Body of pancreas (tissue), 4 donors: ENCODE data around the gene CCM2. TPM values are rescaled to one million over a fixed set of nuclear protein-coding genes. Genes with fewer than 3 reads are reported as not detected.
"Not testable (repeated sequence)": the region's sequence is repeated elsewhere in the genome, so short reads cannot be mapped to it uniquely, and the experiment has no call there.

Experiments
- ATAC-seq: fragments of 150-250 bp; one replicate; pipeline ENCODE4 v1.9.1; 2016
- DNase-seq, 4 donors: peaks; one replicate each; pipeline ENCODE4 v3.0.0-alpha.2; 2019
- H3K27ac ChIP-seq, 4 donors: fragments of 200-600 bp; sonication (generic); 1 replicate in 3 of 4; 2 replicates in 1 of 4; pipeline versions ENCODE4 v1.5.1 to v1.6.1; 2016 to 2019; ENCODE audit warnings: mild to moderate bottlenecking in 1 of 4, mixed read lengths in 1 of 4, moderate library complexity in 1 of 4
- H3K27me3 ChIP-seq, 2 donors: fragments of 200-600 bp; sonication (generic); one replicate each; pipeline ENCODE4 v1.6.0; 2016; ENCODE audit warnings: mild to moderate bottlenecking in 1 of 2
- H3K36me3 ChIP-seq, 2 donors: fragments of 200-600 bp; sonication (generic); replicated peaks in 1 of 2; 2 replicates each; pipeline ENCODE4 v1.5.1; 2016; ENCODE audit warnings: low read depth in 2 of 2; ENCODE audit not compliant: insufficient read depth in 1 of 2
- H3K4me1 ChIP-seq: fragments of 200-600 bp; sonication (generic); one replicate; pipeline ENCODE4 v1.6.0; 2016
- H3K4me3 ChIP-seq, 2 donors: fragments of 200-600 bp; sonication (generic); 1 replicate in 1 of 2; 2 replicates in 1 of 2; pipeline ENCODE4 v1.5.1; 2016 to 2019
- H3K9me3 ChIP-seq, 3 donors: fragments of 200-600 bp; sonication (generic); 1 replicate in 2 of 3; 2 replicates in 1 of 3; pipeline ENCODE4 v1.5.1; 2016
- POLR2A ChIP-seq, 3 donors: fragments of 450-650 bp; IDR thresholded peaks; one replicate each; pipeline ENCODE4 v1.6.1; 2016; ENCODE audit warnings: antibody characterized with exemption in 3 of 3, mild to moderate bottlenecking in 2 of 3
- WGBS, 2 donors: methylation state at CpG; one replicate each; pipeline ENCODE4 v1.1.5; 2017; 5-methylcytosine and 5-hydroxymethylcytosine counted together
- intact Hi-C: fragments of 100-400 bp; cut with DNase I; formaldehyde crosslinking; loops from one replicate; pipeline ENCODE4 v1.15.1; 2023
- total RNA-seq, 2 donors: library from RNA; depleted of rRNA; stranded (reverse); fragments of >200 nt; gene quantifications; one replicate each; pipeline ENCODE4 v1.1.0, GENCODE V29; 2016
- TF ChIP-seq, protein P1 (sequence below), 7 experiments: fragments of 450-650 bp in 4 of 7; fragments of 200-600 bp in 3 of 7; sonication (generic) in 3 of 7; IDR thresholded peaks; one replicate each; pipeline ENCODE4 v1.5.1; 2016 to 2019; ENCODE audit warnings: antibody characterized with exemption in 7 of 7

The CCM2 gene
- total RNA-seq, 2 donors from 2014 or later: 19.4 to 22.3 TPM

DNA sequence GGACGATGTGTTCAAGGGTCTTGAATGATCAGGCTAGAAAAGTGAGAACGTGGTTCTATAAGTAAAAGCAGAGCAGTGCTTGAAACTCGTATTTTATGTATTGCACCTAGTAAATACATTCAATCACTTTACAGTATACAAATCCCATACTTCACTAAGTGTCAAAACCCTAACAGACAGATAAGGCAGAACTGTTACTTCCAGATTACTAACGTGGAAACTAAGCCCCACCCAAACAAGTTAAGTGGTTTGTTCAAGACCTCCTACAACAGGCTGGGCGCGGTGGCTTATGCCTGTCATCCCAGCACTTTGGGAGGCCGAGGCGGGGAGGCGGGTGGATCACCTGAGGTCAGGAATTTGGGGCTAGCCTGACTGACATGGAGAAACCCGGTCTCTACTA is 12.0 kb upstream of the CCM2 start:
- no peak for DNase-seq
- Histone ChIP-seq H3K36me3 (peaks cover 0 to 6% of the 10 kb centered on the region in 2 donors), H3K4me3 (no peak overlapping the region), H3K27me3 (no peaks in the 10 kb centered on the region), H3K27ac (no peak overlapping the region), H3K4me1 (peaks cover 50% of the 10 kb centered on the region), H3K9me3 (no peaks in the 10 kb centered on the region)
- 87 to 88% methylated on average over 10 of the region's 10 CpGs for WGBS, 2 donors
- TF ChIP-seq POLR2A (IDR thresholded peaks at IDR 0.05): no peak
- TF ChIP-seq, protein P1, sequence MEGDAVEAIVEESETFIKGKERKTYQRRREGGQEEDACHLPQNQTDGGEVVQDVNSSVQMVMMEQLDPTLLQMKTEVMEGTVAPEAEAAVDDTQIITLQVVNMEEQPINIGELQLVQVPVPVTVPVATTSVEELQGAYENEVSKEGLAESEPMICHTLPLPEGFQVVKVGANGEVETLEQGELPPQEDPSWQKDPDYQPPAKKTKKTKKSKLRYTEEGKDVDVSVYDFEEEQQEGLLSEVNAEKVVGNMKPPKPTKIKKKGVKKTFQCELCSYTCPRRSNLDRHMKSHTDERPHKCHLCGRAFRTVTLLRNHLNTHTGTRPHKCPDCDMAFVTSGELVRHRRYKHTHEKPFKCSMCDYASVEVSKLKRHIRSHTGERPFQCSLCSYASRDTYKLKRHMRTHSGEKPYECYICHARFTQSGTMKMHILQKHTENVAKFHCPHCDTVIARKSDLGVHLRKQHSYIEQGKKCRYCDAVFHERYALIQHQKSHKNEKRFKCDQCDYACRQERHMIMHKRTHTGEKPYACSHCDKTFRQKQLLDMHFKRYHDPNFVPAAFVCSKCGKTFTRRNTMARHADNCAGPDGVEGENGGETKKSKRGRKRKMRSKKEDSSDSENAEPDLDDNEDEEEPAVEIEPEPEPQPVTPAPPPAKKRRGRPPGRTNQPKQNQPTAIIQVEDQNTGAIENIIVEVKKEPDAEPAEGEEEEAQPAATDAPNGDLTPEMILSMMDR (IDR thresholded peaks at IDR 0.05): no peak
- intact Hi-C loops: no loop called here
- no peak for ATAC-seq

DNA sequence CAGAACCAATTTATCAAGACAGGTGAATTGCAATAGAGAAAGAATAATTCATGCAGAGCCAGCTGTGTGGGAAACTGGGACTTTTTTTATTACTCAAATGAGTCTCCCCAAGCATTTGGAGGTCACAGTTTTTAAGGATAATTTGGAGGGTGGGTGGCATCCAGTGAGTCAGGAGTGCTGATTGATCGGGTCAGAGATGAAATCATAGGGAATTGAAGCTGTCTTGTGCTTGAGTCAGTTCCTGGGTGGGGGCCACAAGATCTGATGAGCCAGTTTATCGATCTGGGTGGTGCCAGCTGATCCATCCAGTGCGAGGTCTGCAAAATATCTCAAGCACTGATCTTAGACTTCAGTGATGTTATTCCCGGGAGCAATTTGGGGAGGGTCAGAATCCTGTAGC is 11.3 kb upstream of the CCM2 start:
- intact Hi-C loops: no loop called here
- DNase-seq (no peak), ATAC-seq (no peak)
- TF ChIP-seq POLR2A (IDR thresholded peaks at IDR 0.05): no peak
- TF ChIP-seq, protein P1 (IDR thresholded peaks at IDR 0.05): no peak
- peaks cover 0 to 1% of the 10 kb centered on the region in 2 donors for H3K36me3 ChIP-seq
- no peak overlapping the region for H3K27ac ChIP-seq
- H3K4me3 ChIP-seq: no peak overlapping the region
- peaks cover 48% of the 10 kb centered on the region for H3K4me1 ChIP-seq
- no peaks in the 10 kb centered on the region for H3K9me3 ChIP-seq
- H3K27me3 ChIP-seq: no peaks in the 10 kb centered on the region
- WGBS, 2 donors: 91 to 95% methylated on average over 4 of the region's 4 CpGs

DNA sequence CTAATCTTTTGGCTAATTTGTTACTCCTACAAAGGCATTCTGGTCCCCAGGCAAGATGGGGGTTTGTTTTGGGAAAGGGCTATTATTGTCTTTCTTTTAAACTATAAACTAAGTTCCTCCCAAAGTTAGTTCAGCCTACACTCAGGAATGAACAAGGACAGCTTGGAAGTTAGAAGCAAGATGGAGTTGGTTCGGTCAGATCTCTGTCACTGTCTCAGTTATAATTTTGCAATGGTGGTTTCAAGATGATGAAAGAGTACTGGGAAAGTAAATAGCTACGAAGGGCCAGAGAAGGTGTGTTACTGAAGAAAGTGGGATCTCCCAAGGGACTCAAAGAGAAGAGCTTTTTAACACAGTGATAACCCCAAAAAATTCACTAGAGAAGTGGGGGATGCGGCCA is 10.9 kb upstream of the CCM2 start:
- H3K27ac ChIP-seq: no peak overlapping the region
- no peaks in the 10 kb centered on the region for H3K9me3 ChIP-seq
- ATAC-seq: no peak
- no peaks in the 10 kb centered on the region for H3K36me3 ChIP-seq
- TF ChIP-seq, protein P1 (IDR thresholded peaks at IDR 0.05): no peak
- no peak for TF ChIP-seq POLR2A (IDR thresholded peaks at IDR 0.05)
- no peak for DNase-seq
- H3K27me3 ChIP-seq: no peaks in the 10 kb centered on the region
- WGBS, 2 donors: 93 to 95% methylated on average over 3 of the region's 3 CpGs
- H3K4me3 ChIP-seq: no peak overlapping the region
- peaks cover 44% of the 10 kb centered on the region for H3K4me1 ChIP-seq
- intact Hi-C loops: no loop called here

DNA sequence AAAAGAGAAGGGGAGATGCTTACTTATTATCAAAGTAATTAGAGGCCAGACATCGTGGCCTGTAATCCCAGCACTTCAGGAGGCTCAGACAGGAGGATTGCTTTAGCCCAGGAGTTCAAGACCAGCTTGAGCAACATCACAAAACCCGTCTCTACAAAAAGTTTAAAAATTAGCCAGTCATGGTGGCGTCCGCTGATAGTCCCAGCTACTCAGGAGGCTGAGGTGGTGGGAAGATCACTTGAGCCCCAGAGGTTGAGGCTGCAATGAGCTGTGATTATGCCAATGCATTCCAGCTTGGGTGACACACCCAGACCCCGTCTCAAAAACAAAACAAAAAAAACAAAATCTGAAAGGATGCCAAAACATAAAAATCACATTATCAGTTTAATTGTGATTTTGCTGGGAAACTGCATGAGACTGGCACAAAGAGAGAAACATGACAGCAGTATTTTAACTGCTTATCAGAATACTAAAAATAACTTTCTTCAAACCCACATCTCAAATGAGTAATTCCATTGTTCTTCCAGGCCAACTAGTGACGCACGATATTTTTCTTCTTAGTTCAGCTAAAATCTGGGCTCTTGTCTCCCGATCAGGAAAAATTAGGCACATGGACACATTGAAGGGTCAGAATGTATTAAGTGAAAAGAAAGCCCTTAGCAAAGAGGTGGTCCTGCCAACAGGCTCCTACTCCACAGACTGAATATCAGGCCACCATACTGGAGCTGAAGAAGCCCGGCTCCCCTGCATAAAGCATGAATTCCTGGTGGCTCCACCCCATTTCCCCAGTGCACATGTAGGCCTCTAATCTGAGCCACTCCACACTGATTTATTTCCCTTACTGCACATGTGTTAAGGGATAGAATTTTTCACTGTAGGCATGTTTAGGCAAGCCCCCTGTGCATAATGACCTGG is 9.6 kb upstream of the CCM2 start:
- 30 to 33% methylated on average over 9 of the region's 9 CpGs for WGBS, 2 donors
- peak overlapping the region in 3 of 4 donors; percentile 47 to 71 (median 55) for H3K27ac ChIP-seq
- H3K4me1 ChIP-seq: peaks cover 32% of the 10 kb centered on the region
- H3K27me3 ChIP-seq: no peaks in the 10 kb centered on the region
- ATAC-seq (no peak), DNase-seq (peak in 1 of 4 donors; percentile 42)
- H3K9me3 ChIP-seq: no peaks in the 10 kb centered on the region
- TF ChIP-seq, protein P1 (IDR thresholded peaks at IDR 0.05): no peak
- no peak for TF ChIP-seq POLR2A (IDR thresholded peaks at IDR 0.05)
- no peaks in the 10 kb centered on the region for H3K36me3 ChIP-seq
- no peak overlapping the region for H3K4me3 ChIP-seq
- intact Hi-C loops: no loop called here

DNA sequence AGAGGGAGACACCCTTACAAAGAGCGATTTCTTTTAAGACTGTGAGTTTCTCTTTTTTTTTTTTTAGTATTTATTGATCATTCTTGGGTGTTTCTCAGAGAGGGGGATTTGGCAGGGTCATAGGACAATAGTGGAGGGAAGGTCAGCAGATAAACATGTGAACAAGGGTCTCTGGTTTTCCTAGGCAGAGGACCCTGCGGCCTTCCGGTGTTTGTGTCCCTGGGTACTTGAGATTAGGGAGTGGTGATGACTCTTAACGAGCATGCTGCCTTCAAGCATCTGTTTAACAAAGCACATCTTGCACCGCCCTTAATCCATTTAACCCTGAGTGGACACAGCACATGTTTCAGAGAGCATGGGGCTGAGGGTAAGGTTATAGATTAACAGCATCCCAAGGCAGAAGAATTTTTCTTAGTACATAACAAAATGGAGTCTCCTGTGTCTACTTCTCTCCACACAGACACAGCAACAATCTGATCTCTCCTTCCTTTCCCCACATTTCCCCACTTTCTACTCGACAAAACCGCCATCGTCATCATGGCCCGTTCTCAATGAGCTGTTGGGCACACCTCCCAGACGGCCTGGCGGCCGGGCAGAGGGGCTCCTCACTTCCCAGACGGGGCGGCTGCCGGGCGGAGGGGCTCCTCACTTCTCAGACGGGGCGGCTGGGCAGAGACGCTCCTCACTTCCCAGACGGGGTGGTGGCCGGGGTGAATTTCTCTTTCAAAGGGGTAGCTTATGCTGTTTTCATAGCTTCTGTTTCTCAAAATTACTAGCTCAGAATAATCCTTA is 7.8 kb upstream of the CCM2 start:
- 84 to 93% methylated on average over 11 to 20 of the region's 21 CpGs for WGBS, 2 donors
- DNase-seq: not testable (repeated sequence)

More for the DNA sequence above, 7.8 kb upstream of the CCM2 start:
- H3K27ac ChIP-seq, H3K4me3 ChIP-seq, ATAC-seq, H3K9me3 ChIP-seq, H3K36me3 ChIP-seq, H3K27me3 ChIP-seq, intact Hi-C loops: not testable (repeated sequence)
- peaks cover 20% of the 10 kb centered on the region for H3K4me1 ChIP-seq
